K562 (cell line): ENCODE data around the gene CFAP92. TPM values are rescaled to one million over a fixed set of nuclear protein-coding genes. Genes with fewer than 3 reads are reported as not detected.

Experiments
- ATAC-seq: fragments of 200-7000 bp; cut with Tn5 transposase; 3 replicates; pipeline ENCODE4 v1.9.1; 2020; ENCODE audit warnings: moderate library complexity
- BruUV-seq: library from RNA; stranded (reverse); fragments of 400-500 nt; replicated peaks from 2 replicates; lab custom pipeline; 2021; lab: Mats Ljungman, UMichigan
- CTCF ChIA-PET: fragments of 300-600 bp; formaldehyde crosslinking; extraction: SDS; loops from one replicate; lab custom pipeline; 2021; ENCODE audit warnings: low intra/inter-chr PET ratio; lab: Yijun Ruan, JAX
- POLR2A ChIA-PET: fragments of 300-600, 350-650 bp; sonication (Branson Sonifier 250); formaldehyde crosslinking; extraction: SDS; loops from one replicate; lab custom pipeline; 2021; ENCODE audit warnings: antibody characterized with exemption, inconsistent platforms; lab: Yijun Ruan, JAX
- DNase-seq, 4 experiments: peaks; one replicate each; pipeline versions ENCODE4 v3.0.0 to v3.0.0-alpha.2; 2011 to 2018; ENCODE audit warnings: low spot score in 3 of 4, mixed read lengths in 3 of 4; ENCODE audit errors: extremely low read depth in 1 of 4
- FAIRE-seq: peaks from 2 replicates; lab custom pipeline; 2011; peaks lifted over from hg19 to GRCh38; lab: Jason Lieb, UNC
- H2AFZ ChIP-seq: 2 replicates; pipeline ENCODE4 v1.6.0; 2011; ENCODE audit warnings: low read depth, low read length, control low read depth, inconsistent platforms
- H3K27ac ChIP-seq: fragments of 200-600 bp; 3 replicates; pipeline ENCODE4 v1.8.0; 2011; ENCODE audit warnings: low read depth, mild to moderate bottlenecking, control low read depth, inconsistent platforms, low read length, moderate library complexity, mixed read lengths; ENCODE audit errors: extremely low read depth
- H3K27me3 ChIP-seq, 2 experiments: fragments of 300-600 bp in 1 of 2; 2 replicates in 1 of 2; 3 replicates in 1 of 2; pipeline versions ENCODE4 v1.6.0 to v1.8.0; 2011; ENCODE audit warnings: inconsistent platforms in 2 of 2, low read length in 2 of 2, mild to moderate bottlenecking in 1 of 2, mixed read lengths in 1 of 2, moderate library complexity in 1 of 2; ENCODE audit not compliant: control insufficient read depth in 2 of 2, insufficient read depth in 2 of 2
- H3K36me3 ChIP-seq: fragments of 300-600 bp; 3 replicates; pipeline ENCODE4 v1.8.0; 2011; ENCODE audit warnings: mild to moderate bottlenecking, low read length, inconsistent platforms; ENCODE audit not compliant: control insufficient read depth, insufficient read depth
- H3K4me1 ChIP-seq, 2 experiments: fragments of 200-600 bp in 1 of 2; replicated peaks in 1 of 2; 2 replicates in 1 of 2; 3 replicates in 1 of 2; pipeline versions ENCODE4 v1.5.1 to v1.8.0; 2011; ENCODE audit warnings: inconsistent platforms in 2 of 2, low read length in 2 of 2, mild to moderate bottlenecking in 1 of 2, mixed read lengths in 1 of 2, moderate library complexity in 1 of 2; ENCODE audit not compliant: control insufficient read depth in 2 of 2, insufficient read depth in 2 of 2
- H3K4me2 ChIP-seq: 2 replicates; pipeline ENCODE4 v1.6.1; 2011; ENCODE audit warnings: low read length, control low read depth, inconsistent platforms, mixed read lengths; ENCODE audit not compliant: insufficient read depth
- H3K4me3 ChIP-seq: fragments of 200-600 bp; sonication (generic), shearing (Covaris generic); 2 replicates; pipeline ENCODE4 v1.5.1; 2016; ENCODE audit warnings: control low read depth, inconsistent platforms
- H3K79me2 ChIP-seq: fragments of 200-600 bp; 3 replicates; pipeline ENCODE4 v1.8.0; 2011; ENCODE audit warnings: low read length, inconsistent platforms; ENCODE audit not compliant: control insufficient read depth, insufficient read depth
- H3K9ac ChIP-seq, 2 experiments: 2 replicates each; pipeline versions ENCODE4 v1.6.0 to v1.6.1; 2011; ENCODE audit warnings: low read depth in 2 of 2, low read length in 2 of 2, control low read depth in 1 of 2, inconsistent platforms in 1 of 2, mild to moderate bottlenecking in 1 of 2, mixed read lengths in 1 of 2; ENCODE audit not compliant: insufficient read depth in 1 of 2
- H3K9me1 ChIP-seq: one replicate; pipeline ENCODE4 v1.6.0; 2011; ENCODE audit warnings: inconsistent platforms, mild to moderate bottlenecking, low read length, moderate library complexity; ENCODE audit not compliant: control insufficient read depth, insufficient read depth
- H3K9me3 ChIP-seq: replicated peaks from 2 replicates; pipeline ENCODE4 v1.5.1; 2011; ENCODE audit warnings: low read depth, low read length, inconsistent platforms; ENCODE audit not compliant: control insufficient read depth, insufficient read depth
- H4K20me1 ChIP-seq: replicated peaks from 2 replicates; pipeline ENCODE4 v1.6.1; 2011; ENCODE audit warnings: low read length, inconsistent platforms, mixed read lengths; ENCODE audit not compliant: control insufficient read depth, insufficient read depth
- CHD1 ChIP-seq: fragments of 200-600 bp; sonication (generic); IDR thresholded peaks from one replicate; pipeline ENCODE4 v1.6.1; 2012; ENCODE audit warnings: mild to moderate bottlenecking, moderate library complexity, low read length, inconsistent platforms
- DPF2 ChIP-seq: fragments of 450-650 bp; IDR thresholded peaks from 2 replicates; pipeline ENCODE4 v1.6.1; 2016
- HDAC6 ChIP-seq: IDR thresholded peaks from 2 replicates; pipeline ENCODE4 v1.6.1; 2012; ENCODE audit warnings: low read depth, mild to moderate bottlenecking, control low read depth, inconsistent platforms, low read length, moderate library complexity
- NCOA2 ChIP-seq, 2 experiments: fragments of 450-650 bp; IDR thresholded peaks; 2 replicates each; pipeline ENCODE4 v1.6.1; 2018; ENCODE audit warnings: mild to moderate bottlenecking in 2 of 2, moderate library complexity in 1 of 2; ENCODE audit not compliant: partially characterized antibody in 2 of 2
- NFIC ChIP-seq: fragments of 450-650 bp; IDR thresholded peaks from 2 replicates; pipeline ENCODE4 v1.6.1; 2017; ENCODE audit warnings: mild to moderate bottlenecking, inconsistent platforms
- PCBP2 ChIP-seq: fragments of 200-400 bp; formaldehyde crosslinking; IDR thresholded peaks from 2 replicates; pipeline ENCODE4 v1.6.1; 2018; ENCODE audit warnings: low read length, low read depth, mild to moderate bottlenecking, moderate library complexity; ENCODE audit not compliant: poor library complexity, severe bottlenecking
- TCF3 ChIP-seq: sonication (generic); formaldehyde crosslinking; IDR thresholded peaks from 2 replicates; pipeline ENCODE4 v1.4.0; 2020; ENCODE audit warnings: mild to moderate bottlenecking, missing genetic modification reagents
- ZNF175 ChIP-seq: fragments of 200-800 bp; sonication (Bioruptor generic); IDR thresholded peaks from 2 replicates; pipeline ENCODE4 v1.6.1; 2016; ENCODE audit warnings: low read depth, mild to moderate bottlenecking, missing genetic modification characterization, missing compliant biosample characterization
- ZNF511 ChIP-seq: sonication (generic); formaldehyde crosslinking; IDR thresholded peaks from 2 replicates; pipeline ENCODE4 v1.8.0; 2022; ENCODE audit warnings: mild to moderate bottlenecking, missing genetic modification reagents
- ZNF583 ChIP-seq: fragments of 250-450 bp; sonication (Bioruptor Pico); IDR thresholded peaks from 2 replicates; pipeline ENCODE4 v1.4.0; 2020
- WGBS: fragments of 100-300 bp; shearing (Covaris generic); methylation state at CpG from one replicate; pipeline ENCODE4 v1.1.6; 2016; ENCODE audit warnings: low coverage, mixed read lengths; ENCODE audit not compliant: insufficient coverage; ENCODE audit errors: missing lambda C conversion rate; 5-methylcytosine and 5-hydroxymethylcytosine counted together
- in situ Hi-C: fragments of 300-500 bp; cut with MboI; formaldehyde crosslinking; loops from 4 replicates; pipeline ENCODE4 v1.15.0; 2018; ENCODE audit warnings: inconsistent platforms, mixed read lengths
- intact Hi-C: fragments of 100-400 bp; cut with micrococcal nuclease; formaldehyde crosslinking; loops from 2 replicates; pipeline ENCODE4 v1.14.2; 2022
- polyA plus RNA-seq, 8 experiments: library from polyadenylated mRNA; depleted of rRNA in 4 of 8; stranded (reverse) in 5 of 8; unstranded in 3 of 8; fragments of >200 nt; fragmentation: Nextera tagmentation in 2 of 8; fragmentation: Illumina TruSeq in 1 of 8; extraction: Ambion mirVana in 2 of 8; extraction: Trizol in 1 of 8; gene quantifications; 2 replicates each; pipeline versions ENCODE4 v1.2.1 to v1.2.3, GENCODE V29; 2011 to 2014; ENCODE audit warnings: inconsistent platforms in 1 of 8, missing spikeins in 1 of 8
- total RNA-seq, 7 experiments: library from RNA; depleted of rRNA in 6 of 7; stranded (reverse); fragments of >200 nt in 6 of 7; fragmentation: Illumina TruSeq in 2 of 7; extraction: Trizol in 2 of 7; gene quantifications; 2 replicates each; pipeline versions ENCODE4 v1.2.1 to v1.2.3, GENCODE V29; 2011 to 2021; ENCODE audit warnings: low replicate concordance in 1 of 7

Gene CFAP92
- total and polyA plus RNA-seq, 9 of the 15 experiments (the other 6 are each of a cell fraction or from before 2014, with no cell fraction given): 0.06 to 0.62 (median 0.36) TPM

GRCh38 chr3:129039271-129040038 lies 45.6 kb upstream of the CFAP92 start:
- Histone ChIP-seq H3K79me2 (no peaks in the 10 kb centered on the region), H3K9me3 (no peaks in the 10 kb centered on the region; the same call in 1 of the 2 replicates), H3K4me2 (no peak overlapping the region), H2AFZ (no peak overlapping the region), H3K9me1 (no peaks in the 10 kb centered on the region), H3K4me3 (no peak overlapping the region), H3K27me3 (peaks cover 0 to 9% of the 10 kb centered on the region in 2 experiments; a peak in 2 of 5 replicates), H3K36me3 (no peaks in the 10 kb centered on the region), H3K4me1 (peaks cover 0 to 10% of the 10 kb centered on the region in 2 experiments; a peak in 2 of 5 replicates), H3K27ac (no peak overlapping the region), H4K20me1 (no peaks in the 10 kb centered on the region), H3K9ac (no peak overlapping the region)
- ChIA-PET CTCF (no interaction called here), POLR2A (no interaction called here)
- DNase-seq: no peak
- TF ChIP-seq NCOA2 (IDR thresholded peaks at IDR 0.05; ENCODE audit: partially characterized antibody in 2 of 2) (no peak), NFIC (peak; percentile 84)
- FAIRE-seq: no peak
- intact Hi-C loops: no loop called here
- ATAC-seq: no peak
- in situ Hi-C loops: no loop called here
- no TSS peak for BruUV-seq
- 9% methylated on average over 12 of the region's 14 CpGs for WGBS

GRCh38 chr3:129038121-129038855 lies 44.4 kb upstream of the CFAP92 start:
- no peaks in the 10 kb centered on the region for H3K9me1 ChIP-seq
- 0 out of 3 replicates have a peak, but pooled peaks have one; percentile 21 for ATAC-seq
- DNase-seq: no peak
- no peaks in the 10 kb centered on the region for H4K20me1 ChIP-seq
- H3K27me3 ChIP-seq: peaks cover 0 to 9% of the 10 kb centered on the region in 2 experiments; a peak in 2 of 5 replicates
- FAIRE-seq: no peak
- TF ChIP-seq ZNF583 (CRISPR knock-in tag) (no peak), PCBP2 (no peak), DPF2 (no peak), TCF3 (CRISPR knock-in tag) (no peak), HDAC6 (no peak), CHD1 (no peak), ZNF511 (CRISPR knock-in tag) (no peak), ZNF175 (CRISPR knock-in tag) (no peak)
- TF ChIP-seq, all 486 proteins: peak for 0
- no peaks in the 10 kb centered on the region; the same call in 1 of the 2 replicates for H3K9me3 ChIP-seq
- H3K27ac ChIP-seq: no peak overlapping the region
- BruUV-seq: no TSS peak
- in situ Hi-C loops: no loop called here
- H3K4me1 ChIP-seq: peaks cover 0 to 10% of the 10 kb centered on the region in 2 experiments; a peak in 2 of 5 replicates
- intact Hi-C loops: no loop called here
- ChIA-PET POLR2A (no interaction called here), CTCF (no interaction called here)
- H2AFZ ChIP-seq: no peak overlapping the region
- no peak overlapping the region for H3K4me2 ChIP-seq
- no peaks in the 10 kb centered on the region for H3K79me2 ChIP-seq
- WGBS: 5% methylated on average over 4 of the region's 10 CpGs
- H3K9ac ChIP-seq: no peak overlapping the region
- H3K4me3 ChIP-seq: no peak overlapping the region
- no peaks in the 10 kb centered on the region for H3K36me3 ChIP-seq
